COR-L47 (cell line): Measurements from ENCODE around the gene SORCS2.
A peak's percentile ranks its signal among the peaks of the same experiment; 100 is the strongest.

Source experiments
- DNase-seq: peaks from one replicate; lab custom pipeline; 2025; lab: John Stamatoyannopoulos, UW

SORCS2 gene

DNA sequence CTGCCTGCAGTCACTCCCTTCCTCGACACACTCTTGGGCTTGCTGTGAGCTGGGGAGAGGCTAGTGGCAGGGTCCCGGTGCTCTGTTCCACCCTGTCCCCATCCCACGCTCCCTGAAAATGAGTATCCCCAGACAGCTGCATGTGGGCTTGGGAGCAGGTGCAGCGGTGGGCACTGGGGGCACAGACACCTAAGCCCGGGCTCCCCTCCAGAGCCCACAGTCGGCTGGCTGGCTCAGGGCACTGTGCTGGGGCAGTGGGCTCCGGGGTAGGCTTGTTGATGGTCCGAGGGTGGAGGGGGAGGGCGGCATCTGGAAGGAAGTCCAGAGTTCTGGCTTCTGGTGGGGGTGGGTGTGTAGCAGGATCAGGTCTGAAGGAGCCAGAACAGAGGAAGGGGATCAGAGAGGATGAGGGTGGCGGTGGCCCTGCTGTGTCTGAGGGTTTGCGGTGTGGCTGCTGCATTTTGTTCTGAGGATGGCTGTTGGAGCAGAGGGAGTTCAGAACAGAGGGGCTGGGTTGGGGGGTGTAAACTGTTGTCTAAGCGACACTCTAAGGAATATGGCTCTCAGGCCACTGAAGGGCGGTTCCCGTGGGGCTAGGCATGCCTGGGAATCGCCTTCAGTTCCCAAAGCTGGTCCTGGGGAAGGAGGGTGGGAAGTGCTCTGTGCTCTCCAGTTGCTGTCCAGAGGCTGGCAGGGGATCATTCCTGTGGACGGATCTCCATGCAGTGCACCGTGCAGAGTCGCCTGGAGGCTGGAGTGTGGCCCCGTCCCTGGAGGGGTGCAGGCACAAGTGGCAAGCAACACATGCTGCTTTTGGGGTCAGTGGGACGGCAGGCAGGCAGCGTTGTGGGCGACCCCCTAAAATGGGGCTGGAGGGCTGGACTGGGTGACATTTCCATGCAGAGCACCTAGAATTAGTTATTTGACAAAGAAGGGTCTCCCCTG is 114.0 kb downstream of the SORCS2 start:
- DNase-seq, result no peak

DNA sequence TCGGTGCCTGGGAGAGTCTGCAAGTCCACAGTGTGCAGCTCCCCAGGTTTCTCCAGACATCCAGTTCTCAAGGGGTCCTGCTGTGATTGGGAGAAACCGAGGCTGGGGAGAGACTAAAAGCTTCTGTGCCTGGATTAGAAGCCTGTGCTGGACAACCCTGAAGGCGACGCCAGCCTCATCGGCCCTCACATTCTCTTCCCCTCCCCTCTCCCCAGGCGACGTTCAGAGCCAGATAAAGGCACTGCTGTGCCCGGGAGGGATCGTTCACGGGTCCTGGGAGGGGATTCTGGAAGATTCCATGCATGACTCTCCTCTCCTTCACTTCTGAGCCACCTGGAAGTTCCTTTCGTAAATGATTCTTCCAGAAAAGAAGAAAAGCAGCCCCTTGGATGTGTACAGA is 114.6 kb downstream of the SORCS2 start:
- no peak for DNase-seq

DNA sequence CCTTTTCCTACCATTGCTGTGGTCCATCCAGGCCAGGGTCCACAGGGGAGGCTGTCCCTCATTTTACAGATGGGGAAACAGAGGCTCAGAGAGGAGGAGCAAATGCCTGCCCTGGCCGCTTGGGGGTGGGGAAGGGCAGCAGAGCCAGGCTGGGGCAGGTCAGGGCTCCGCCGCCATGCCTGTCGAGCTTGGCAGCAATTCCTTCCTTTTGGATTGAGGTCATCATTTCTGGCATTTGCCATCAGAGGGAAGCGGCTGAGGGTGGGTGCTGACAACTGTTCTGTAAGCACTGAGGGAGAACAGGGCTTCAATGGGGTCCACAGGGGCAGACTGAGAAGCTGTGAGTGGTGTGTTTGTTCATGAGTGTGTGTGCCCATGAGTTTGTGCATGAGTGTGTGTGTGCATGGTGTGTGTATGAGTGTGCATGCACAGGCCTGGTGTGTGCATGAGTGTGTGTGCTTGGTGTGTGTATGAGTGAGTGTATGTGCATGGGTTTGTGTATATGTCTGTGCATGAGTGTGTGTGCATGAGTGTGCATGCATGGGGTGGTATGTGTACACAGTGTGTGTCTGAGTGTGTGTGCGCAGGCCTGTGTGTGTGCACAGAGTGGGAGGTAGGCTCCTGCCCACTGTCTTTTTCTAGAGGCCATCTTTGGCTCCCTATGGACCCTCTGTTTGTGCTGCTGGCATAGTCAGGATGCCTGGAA is 115.2 kb downstream of the SORCS2 start:
- no peak for DNase-seq

DNA sequence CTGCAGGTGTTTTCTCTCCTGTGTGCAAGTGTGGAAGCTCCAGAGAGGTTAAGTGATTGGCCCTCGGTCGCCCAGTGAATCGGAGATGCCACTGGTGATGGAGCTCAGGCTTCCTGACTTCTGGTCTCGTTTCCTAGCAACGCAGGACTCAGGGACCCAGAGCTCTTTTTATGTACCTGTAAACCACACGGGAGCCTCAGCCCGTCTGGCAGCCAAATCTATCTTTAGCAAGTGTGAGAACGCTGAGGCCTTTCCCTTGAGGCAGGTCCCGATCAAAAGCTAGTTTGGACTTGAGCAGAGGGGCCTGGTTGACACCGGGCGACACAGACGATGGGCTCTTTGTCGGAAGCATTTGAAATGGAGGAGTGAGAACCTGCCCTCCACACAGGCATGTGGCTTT is 116.8 kb downstream of the SORCS2 start:
- no peak for DNase-seq

DNA sequence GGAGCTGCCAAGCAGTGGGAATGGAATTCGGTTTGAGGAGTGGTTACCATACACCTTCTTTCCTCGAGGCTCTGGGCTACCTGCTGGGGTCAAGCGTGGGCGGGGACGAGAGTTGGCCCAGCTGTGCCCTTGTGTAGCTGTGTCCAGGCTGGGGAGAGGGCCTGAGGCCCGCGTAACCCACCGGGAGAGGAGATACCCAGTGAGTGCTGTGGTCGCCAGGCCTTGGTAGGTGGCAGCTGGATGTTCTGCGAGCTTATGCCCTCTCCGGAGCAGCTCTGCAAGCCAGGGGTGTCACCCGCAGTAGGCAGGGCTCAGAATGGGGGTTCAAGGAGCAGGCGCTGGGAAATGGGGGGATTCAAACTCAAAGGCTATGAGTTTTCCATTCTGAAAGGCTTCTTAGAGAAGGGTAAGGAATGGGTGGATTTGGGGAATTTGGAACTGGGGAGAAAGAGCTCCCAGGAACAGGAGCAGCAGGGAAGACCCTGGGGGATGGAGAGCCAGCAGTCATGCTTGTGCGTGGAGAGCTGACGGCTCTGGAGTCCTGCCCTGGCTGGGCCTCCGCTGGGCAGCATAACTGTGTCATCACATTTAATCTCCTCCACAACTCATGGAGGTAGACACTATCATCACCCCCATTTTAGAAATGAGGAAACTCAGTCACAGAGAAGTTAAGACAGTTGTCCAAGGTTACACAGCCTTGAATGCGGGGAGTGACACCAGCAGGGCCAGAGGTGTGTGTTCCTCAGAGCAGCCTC is 117.5 kb downstream of the SORCS2 start:
- no peak for DNase-seq

DNA sequence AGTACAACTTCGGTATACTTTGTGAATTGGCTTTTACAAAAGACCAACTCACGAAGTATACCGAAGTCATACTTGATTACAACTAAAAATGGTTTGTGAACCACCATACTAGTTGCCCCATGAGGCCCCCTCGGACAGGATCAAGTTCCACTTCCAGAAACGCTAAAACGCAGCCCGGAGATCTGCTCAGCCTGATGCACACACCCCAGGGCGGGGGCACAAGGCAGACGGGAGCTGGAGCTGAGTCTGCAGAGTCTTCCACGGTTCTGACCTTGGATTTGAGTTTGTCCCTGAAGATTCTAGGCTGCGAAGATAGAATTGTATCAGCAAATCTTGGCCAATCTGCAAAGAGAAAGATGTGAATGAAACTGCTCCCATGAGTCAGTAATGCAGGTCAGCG is 118.1 kb downstream of the SORCS2 start:
- DNase-seq, result no peak

DNA sequence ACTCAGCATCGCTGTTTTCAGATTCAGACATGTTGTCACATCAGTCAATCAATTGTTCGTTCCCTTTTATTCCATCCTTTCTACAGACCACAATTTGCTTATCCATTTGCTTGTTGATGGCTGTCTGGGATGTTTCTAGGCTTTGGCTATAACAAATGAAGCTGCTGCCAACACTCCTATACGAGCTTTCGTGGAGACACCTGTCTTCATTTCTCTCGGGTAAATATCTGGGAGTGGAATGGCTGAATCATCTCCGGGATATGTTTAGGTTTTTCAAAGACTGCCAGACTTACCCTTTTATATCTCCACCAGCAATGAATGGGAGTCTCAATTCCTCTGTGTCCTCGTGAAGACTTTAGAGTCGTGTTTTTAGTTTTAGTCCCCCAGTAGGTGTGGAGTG is 118.9 kb downstream of the SORCS2 start:
- DNase-seq, result no peak

DNA sequence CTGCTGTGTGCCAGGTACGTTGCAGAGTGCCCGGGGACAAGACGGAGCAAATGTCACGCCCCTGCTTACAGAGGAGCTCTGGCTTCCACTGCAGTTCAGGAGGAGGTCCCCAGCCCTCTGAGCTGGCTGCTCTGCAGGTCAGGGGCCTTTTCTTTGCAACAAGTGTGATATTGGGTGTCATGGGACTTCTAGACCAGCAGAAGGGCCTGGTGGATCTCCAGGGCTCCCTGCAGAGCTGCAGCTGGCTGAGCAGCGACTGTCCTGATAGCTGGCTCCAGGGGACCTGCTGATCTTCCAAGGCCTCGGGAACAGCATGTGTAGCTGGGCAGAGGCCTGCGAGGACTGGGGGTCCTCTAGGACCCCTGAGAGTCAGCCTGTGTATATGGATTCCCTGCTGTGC is 120.4 kb downstream of the SORCS2 start:
- no peak for DNase-seq

DNA sequence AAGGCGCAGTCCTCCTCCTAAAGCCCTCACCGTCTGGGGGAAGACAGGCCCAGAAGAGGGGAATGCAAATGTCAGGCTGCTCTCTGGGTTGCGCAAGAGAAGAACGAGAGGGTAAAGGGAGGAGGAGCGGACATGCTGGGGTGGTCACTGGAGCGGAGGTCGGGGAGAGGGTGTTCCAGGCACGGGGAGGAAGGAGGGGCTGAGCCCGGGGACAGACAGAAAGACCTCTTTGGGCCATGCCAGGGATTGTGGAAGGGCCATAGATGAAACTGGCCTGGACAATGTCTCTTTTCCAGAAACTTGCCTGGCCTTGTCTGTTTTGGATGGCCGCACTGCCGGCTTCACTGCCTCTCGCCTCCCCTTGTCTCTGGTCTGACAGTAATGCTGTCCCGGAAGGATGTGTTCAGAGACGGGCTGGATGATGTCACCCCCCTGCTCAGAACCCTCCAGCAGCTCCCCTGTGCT is 121.0 kb downstream of the SORCS2 start:
- DNase-seq, result no peak

DNA sequence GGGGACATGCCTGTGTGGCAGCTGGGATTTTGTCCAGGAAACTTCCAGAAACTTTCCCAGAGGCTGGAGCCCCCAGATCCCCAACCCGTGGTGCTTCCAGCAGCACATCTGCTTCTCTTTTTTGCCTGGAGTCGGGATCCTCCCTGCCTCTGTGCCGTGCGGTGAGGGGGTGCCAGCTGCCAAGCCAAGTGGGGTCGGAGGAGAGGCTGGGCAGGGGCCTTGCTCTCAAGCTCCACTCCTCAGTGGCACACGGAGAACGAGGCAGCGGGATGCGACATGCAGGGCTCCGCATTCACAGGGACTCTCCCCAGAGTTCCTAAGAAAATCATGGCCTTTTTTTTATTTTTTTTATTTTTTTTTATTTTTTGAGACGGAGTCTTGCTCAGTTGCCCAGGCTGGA is 121.7 kb downstream of the SORCS2 start:
- no peak for DNase-seq

DNA sequence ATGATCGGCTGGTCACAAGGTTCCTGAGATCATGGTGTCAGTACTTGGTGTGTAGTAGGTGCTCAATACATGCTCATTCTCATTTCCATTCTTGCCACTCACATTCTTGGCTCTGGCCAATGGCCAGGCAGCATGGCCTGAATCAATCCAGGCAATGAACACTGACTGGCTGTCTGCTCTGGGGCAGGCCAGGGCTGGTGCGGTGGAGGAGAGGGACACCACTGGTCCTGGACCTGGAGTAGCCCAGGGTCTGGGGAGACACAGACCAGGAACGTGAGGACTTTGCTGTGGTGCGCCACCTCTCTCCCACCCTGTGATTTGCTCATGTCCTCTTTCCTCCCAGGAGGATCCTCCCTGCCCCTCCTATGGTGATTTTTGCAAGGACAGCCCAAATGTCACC is 122.9 kb downstream of the SORCS2 start:
- DNase-seq, result no peak

DNA sequence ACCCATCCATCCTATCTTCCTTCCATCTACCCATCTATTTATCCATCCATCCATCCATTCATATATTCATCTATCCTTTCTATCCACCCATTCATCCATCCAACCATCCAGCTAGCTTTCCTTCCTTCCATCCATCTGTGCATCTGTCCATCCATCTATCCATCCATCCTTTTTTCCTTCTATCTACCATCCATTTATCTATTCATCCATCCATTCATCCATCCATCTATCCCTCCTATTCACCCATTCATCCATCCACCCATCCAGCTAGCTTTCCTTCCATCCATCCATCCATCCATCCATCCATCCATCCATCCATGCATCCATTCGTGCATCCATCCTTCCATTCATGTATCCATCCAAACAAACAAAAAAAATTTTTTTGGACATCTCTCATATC is 123.6 kb downstream of the SORCS2 start:
- no peak for DNase-seq

DNA sequence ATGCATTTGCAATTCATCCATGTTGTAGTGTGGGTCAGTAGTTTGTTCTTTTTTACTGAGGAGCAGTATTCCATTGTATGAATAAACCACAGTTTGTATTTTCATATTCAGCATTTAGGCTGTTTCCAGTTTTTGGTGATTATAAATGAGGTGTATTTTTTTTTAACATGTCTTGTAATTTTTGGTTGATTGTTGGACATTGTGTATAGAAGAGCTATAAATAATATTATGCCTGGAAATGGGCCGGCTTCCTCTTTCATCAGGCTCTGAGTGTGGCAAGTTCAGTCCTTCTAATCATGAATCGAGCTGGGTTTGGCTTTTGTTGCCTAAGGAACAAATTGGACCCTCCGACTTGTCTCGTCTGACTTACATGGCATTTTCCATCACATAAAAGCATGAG is 126.7 kb downstream of the SORCS2 start:
- DNase-seq, result no peak

DNA sequence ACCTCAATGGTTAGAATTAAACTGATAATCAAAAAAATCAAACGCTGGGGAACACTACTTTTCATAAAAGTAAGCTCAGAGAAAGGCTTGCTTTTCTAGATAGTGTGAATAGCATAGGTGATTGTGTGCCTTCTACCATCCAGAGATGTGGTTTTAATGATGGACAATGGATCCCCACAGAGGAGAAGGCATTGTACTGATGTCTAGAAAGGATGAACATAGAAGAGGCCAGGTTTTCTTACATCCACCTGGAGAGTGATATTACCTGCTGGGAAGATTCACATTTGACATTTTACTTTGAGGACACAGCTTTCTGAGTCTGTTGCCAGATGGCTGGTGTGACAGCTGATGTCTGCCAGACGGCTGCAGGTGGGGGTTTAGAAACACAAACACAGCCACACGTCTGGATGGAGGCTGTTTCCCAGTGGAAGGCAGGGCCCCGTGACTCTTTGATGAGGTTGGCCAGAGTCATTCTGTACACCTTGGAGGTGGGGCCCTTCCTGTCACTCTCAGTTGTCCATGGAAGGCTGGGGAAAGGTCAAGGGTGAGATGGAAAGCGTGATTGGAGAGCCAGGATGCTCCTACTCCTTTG is 128.0 kb downstream of the SORCS2 start:
- DNase-seq, result peak; percentile 69

DNA sequence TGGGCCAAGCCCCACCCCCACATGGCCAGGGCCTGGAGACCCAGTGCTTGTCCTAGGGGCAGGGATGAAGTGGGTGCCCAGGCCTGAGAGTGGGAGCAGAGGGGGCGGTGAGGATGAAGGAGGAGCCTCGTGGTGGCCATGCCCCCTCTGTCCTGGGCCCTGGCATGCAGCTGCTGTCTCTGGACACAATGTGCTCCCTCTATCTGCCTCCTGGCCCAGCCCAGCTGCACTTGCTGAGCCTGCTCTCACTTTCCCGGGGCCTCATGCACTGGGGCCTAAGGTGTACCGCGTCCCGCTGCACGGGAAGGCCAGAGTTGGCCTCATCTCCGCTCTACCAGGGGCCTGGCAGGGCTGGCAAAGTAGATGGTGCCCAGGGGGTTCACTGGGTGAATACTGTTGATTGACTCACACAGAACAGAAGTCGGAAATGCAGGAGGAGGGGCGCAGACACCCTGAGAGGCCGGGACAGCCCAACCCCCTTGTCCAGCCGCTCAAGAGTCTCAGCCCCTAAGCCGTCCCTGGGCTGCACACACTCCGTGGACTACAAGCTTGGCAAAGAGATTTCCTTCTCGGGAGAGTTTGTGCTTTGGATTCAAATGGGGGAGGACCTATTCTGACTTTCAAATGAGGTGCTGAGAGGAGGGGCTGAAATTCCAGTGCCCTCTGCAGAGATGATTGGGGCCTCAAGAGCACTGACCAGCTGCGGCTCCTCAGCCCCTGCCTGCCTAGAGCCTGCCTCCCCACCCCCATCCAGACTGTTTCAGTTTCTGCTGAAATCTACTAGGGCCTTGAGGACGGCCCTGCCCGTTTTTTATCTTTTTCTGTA is 130.0 kb downstream of the SORCS2 start:
- no peak for DNase-seq

DNA sequence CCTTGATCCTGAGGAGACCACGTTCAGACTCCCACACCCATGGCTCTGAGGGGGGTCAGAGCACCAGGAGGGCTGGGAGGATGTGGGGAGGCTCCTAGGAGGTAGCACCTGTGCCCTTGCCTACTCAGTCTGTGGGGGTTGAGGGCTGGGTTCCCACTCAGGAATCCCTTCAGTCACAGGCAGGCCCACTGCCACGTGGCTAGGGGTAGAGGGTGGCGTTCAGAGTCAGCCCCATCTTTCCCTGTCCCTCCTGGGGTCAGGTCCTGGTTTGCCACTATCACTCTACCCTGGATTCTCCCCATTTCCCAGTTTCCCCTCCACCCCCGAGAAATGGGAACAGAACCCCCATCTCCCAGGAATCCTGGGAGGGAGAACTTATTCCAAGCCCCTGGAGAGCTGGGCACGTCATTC is 131.1 kb downstream of the SORCS2 start:
- DNase-seq, result no peak

DNA sequence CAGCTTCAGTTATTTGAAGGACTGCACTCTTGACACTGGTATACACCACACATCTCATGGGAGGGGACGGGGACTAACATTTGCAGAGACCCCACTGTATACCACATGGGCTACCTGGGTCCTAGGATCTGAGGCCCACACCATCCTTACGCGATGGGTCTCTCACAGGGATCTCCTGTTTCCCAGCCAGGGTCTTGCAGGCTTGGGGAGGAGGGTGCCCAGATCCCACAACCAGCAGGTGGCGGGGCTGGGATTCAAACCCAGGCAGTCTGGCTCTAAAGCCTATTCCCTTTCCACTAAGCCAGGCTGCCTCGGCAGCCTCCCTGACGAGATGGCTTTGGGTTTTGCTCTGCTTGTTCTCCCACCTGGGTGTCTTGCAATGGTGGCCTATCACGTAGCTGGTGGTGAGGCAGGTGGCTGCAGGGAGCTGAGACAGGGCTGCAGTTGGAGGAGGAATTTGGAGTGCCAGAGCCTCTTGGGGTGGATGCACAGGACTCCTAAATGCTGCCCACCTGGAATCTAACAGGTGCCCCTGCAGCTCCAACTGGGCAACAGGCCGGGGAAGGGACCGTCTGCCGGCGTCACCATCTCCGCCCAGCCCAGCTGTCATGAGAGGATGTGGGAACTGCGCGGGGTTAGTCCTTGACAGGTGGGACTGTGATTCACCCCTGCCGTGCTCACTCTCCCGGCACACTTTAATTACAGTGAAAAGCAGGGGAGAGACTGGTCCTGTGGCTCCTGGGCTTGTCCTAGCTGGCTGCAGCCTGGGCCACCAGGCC is 131.7 kb downstream of the SORCS2 start:
- DNase-seq, result peak; percentile 96

DNA sequence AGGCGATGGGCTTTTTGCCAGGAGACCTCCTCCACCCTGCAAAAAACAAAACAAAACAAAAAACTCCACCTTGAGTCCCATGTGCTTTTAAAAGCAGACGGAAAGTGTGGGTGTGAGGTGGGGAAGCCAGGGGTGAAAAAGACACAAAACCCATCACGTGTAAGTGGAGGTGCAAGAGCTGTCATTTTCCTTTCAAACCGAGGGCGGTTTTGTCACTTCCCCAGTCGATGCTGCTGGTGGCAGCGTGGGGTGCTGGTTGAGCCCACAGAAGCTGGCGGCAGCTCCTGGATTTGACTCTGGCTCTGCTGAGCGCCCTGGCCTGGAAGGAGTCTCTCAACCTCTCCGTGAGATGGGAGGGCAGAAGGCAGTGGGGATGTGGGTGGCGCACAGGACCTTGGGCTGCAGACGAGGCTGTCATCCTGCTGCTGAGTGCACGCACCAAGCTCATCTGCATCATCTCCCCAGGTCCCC is 132.3 kb downstream of the SORCS2 start:
- peak; percentile 89 for DNase-seq

DNA sequence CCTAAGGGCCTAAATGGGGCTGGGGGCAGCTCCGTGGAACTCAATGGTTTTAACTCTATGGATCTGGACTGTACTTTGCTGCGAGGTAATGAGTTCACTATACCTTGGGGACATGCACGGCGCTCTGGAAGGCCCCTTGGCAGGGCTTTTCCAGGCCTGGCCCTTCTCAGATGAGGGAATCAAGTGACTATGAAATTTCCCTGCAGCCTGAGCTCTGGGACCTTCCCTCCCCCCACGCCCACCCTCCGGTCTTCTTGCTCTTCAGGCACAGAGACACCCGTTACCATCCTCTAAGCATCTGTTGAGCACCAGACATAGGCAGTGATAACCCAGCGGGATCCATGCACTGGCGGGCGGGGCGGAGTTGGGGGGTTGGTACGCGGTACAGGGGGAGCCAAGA is 133.2 kb downstream of the SORCS2 start:
- DNase-seq, result no peak

DNA sequence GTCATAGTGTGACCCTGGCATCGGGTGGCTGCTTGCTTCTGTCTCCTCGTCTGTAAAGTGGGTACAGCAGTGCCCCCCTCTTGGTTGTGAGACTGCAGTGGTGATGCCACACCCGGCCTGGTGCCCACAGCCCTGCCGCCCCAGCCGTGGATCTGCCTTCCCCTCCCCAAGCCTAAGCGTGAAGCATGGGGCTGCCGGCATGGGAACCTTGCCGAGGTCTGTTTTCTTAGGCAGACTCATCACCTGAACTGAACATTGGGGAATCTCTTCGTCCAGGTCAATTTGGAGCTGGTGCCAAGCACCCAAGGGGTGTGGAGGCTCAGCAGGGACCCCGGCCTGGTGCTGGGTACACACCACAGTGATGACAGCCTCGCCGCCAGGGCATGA is 134.0 kb downstream of the SORCS2 start:
- DNase-seq, result no peak
